Measurements from ENCODE around the gene RASA1.

DNA sequence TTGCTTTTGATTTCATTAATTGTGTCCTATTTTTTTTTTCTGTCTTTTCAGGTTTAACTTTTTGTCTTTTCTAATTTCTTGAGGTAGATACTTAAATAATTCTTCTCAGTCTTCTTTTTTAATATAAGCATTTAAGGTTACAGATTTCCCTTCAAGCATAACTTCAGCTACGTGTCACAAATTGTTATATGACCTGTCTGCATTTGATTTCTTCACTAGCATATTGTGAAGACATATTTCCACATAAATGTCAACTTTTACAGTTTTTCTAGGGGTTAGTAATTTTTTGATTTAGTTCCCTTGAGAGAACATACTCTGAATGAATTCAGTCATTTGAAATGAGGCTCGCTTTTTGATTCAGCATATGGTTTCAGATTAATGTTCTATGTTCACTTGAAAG, 35.6 kb downstream of the RASA1 start:
- TF ChIP-seq CTCF (IDR thresholded peaks at IDR 0.05) (no peak), POLR2AphosphoS5 (IDR thresholded peaks at IDR 0.05; ENCODE audit: low read depth, low read length) (no peak), TCF7L2 (IDR thresholded peaks at IDR 0.05; ENCODE audit: low read depth, low read length) (no peak), SIN3A (IDR thresholded peaks at IDR 0.05; ENCODE audit: borderline replicate concordance, insufficient read depth, low read depth, low read length) (no peak)
- TF ChIP-seq, protein P1, sequence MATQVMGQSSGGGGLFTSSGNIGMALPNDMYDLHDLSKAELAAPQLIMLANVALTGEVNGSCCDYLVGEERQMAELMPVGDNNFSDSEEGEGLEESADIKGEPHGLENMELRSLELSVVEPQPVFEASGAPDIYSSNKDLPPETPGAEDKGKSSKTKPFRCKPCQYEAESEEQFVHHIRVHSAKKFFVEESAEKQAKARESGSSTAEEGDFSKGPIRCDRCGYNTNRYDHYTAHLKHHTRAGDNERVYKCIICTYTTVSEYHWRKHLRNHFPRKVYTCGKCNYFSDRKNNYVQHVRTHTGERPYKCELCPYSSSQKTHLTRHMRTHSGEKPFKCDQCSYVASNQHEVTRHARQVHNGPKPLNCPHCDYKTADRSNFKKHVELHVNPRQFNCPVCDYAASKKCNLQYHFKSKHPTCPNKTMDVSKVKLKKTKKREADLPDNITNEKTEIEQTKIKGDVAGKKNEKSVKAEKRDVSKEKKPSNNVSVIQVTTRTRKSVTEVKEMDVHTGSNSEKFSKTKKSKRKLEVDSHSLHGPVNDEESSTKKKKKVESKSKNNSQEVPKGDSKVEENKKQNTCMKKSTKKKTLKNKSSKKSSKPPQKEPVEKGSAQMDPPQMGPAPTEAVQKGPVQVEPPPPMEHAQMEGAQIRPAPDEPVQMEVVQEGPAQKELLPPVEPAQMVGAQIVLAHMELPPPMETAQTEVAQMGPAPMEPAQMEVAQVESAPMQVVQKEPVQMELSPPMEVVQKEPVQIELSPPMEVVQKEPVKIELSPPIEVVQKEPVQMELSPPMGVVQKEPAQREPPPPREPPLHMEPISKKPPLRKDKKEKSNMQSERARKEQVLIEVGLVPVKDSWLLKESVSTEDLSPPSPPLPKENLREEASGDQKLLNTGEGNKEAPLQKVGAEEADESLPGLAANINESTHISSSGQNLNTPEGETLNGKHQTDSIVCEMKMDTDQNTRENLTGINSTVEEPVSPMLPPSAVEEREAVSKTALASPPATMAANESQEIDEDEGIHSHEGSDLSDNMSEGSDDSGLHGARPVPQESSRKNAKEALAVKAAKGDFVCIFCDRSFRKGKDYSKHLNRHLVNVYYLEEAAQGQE (IDR thresholded peaks at IDR 0.05; ENCODE audit: insufficient read depth in 1 of 2, low read depth in 2 of 2, low read length in 1 of 2): no peak
